Measurements from ENCODE around the gene RAB21.

GRCh38 chr12:71782017-71782416, 27.4 kb downstream of the RAB21 start:
- no peak for TF ChIP-seq EZH2 (IDR thresholded peaks at IDR 0.05; ENCODE audit: low read length, missing control alignments)
- no peak for TF ChIP-seq CTCF (conservative IDR thresholded peaks at IDR 0.05 in 1 of 2, IDR thresholded peaks at IDR 0.05 in 1 of 2; ENCODE audit: low read depth in 1 of 2, low read length in 2 of 2)

Measured in fibroblast of lung (primary cell).